HEK293 (cell line): ENCODE data around the gene POLK.

ENCODE experiments used
- CTCF ChIP-seq: fragments of 450-650 bp; formaldehyde crosslinking; IDR thresholded peaks from 2 replicates; pipeline ENCODE4 v1.5.1; 2016; ENCODE audit warnings: missing biosample characterization, missing genetic modification characterization
- ELK4 ChIP-seq: IDR thresholded peaks from 2 replicates; pipeline ENCODE4 v1.6.1; 2011; ENCODE audit warnings: mild to moderate bottlenecking, low read depth, low read length, borderline replicate concordance
- IKZF3 ChIP-seq: fragments of 450-650 bp; IDR thresholded peaks from 2 replicates; pipeline ENCODE4 v1.5.0; 2018; ENCODE audit warnings: missing biosample characterization, mild to moderate bottlenecking, missing genetic modification characterization, moderate library complexity
- PATZ1 ChIP-seq: fragments of 450-650 bp; formaldehyde crosslinking; IDR thresholded peaks from 2 replicates; pipeline ENCODE4 v1.5.1; 2016; ENCODE audit warnings: missing biosample characterization, missing genetic modification characterization
- RBAK ChIP-seq: fragments of 450-650 bp; formaldehyde crosslinking; IDR thresholded peaks from 2 replicates; pipeline ENCODE4 v1.5.1; 2016; ENCODE audit warnings: missing biosample characterization, missing genetic modification characterization
- REST ChIP-seq: fragments of 450-650 bp; formaldehyde crosslinking; IDR thresholded peaks from 2 replicates; pipeline ENCODE4 v1.5.1; 2016; ENCODE audit warnings: missing biosample characterization, missing genetic modification characterization
- SCRT2 ChIP-seq: fragments of 450-650 bp; formaldehyde crosslinking; IDR thresholded peaks from 2 replicates; pipeline ENCODE4 v1.5.1; 2016; ENCODE audit warnings: missing biosample characterization, missing genetic modification characterization
- YY1 ChIP-seq: fragments of 450-650 bp; formaldehyde crosslinking; IDR thresholded peaks from 2 replicates; pipeline ENCODE4 v1.5.1; 2018; ENCODE audit warnings: missing biosample characterization, missing genetic modification characterization
- ZBTB26 ChIP-seq: fragments of 450-650 bp; formaldehyde crosslinking; optimal IDR thresholded peaks from 2 replicates; pipeline ENCODE3; 2016; ENCODE audit warnings: missing biosample characterization, mild to moderate bottlenecking, missing genetic modification characterization
- ZNF10 ChIP-seq: fragments of 450-650 bp; formaldehyde crosslinking; IDR thresholded peaks from 2 replicates; pipeline ENCODE4 v1.5.1; 2017; ENCODE audit warnings: missing biosample characterization, missing genetic modification characterization
- ZNF311 ChIP-seq: fragments of 450-650 bp; formaldehyde crosslinking; IDR thresholded peaks from 2 replicates; pipeline ENCODE4 v1.5.1; 2017; ENCODE audit warnings: missing biosample characterization, missing genetic modification characterization, borderline replicate concordance
- ZNF423 ChIP-seq: fragments of 450-650 bp; formaldehyde crosslinking; IDR thresholded peaks from 2 replicates; pipeline ENCODE4 v1.5.1; 2016; ENCODE audit warnings: missing biosample characterization, missing genetic modification characterization
- ZNF639 ChIP-seq: fragments of 450-650 bp; formaldehyde crosslinking; IDR thresholded peaks from 2 replicates; pipeline ENCODE4 v1.5.1; 2016; ENCODE audit warnings: missing biosample characterization, missing genetic modification characterization

GRCh38 chr5:75463726-75464125, 48.0 kb upstream of the POLK start:
- TF ChIP-seq CTCF (tag by site-specific recombination) (no peak), ZNF311 (no peak), IKZF3 (tag by site-specific recombination) (no peak), REST (tag by site-specific recombination) (no peak), ZBTB26 (tag by site-specific recombination) (no peak), ELK4 (no peak), RBAK (tag by site-specific recombination) (no peak), YY1 (no peak), ZNF423 (tag by site-specific recombination) (no peak), ZNF639 (tag by site-specific recombination) (no peak), SCRT2 (no peak), ZNF10 (tag by site-specific recombination) (no peak), PATZ1 (tag by site-specific recombination) (no peak)
